GM18520 (cell line): ENCODE data around the gene TNFAIP6.
"Not testable (repeated sequence)": the region's sequence is repeated elsewhere in the genome, so short reads cannot be mapped to it uniquely, and the experiment has no call there.

Experiments used
- ATAC-seq: cut with Tn5 transposase; IDR thresholded peaks from one replicate; pipeline ENCODE4 v1.9.1; 2021; ENCODE audit not compliant: unreplicated experiment

TNFAIP6 gene

GRCh38 chr2:151410485-151410834 lies 53.1 kb downstream of the TNFAIP6 start:
- peak; percentile 15 for ATAC-seq

DNA sequence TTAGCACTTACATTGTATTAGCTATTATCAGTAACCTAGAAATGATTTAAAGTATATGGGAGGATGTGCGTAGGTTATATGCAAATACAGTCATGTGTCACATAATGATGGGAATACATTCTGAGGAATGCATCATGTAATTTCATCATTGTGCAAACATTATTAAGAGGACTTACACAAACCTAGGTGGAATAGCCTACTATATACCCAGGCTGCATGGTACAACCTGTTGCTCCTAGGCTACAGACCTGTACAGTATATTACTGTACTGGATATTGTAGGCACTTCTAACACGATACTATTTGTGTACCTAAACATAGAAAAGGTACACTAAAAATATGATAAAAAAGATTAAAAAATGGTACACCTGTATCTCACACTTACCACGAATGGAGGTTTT lies 60.3 kb downstream of the TNFAIP6 start:
- ATAC-seq = no peak

- ATAC-seq = not testable (repeated sequence)
Observed at GRCh38 chr2:151421681-151422080, 64.3 kb downstream of the TNFAIP6 start.

DNA sequence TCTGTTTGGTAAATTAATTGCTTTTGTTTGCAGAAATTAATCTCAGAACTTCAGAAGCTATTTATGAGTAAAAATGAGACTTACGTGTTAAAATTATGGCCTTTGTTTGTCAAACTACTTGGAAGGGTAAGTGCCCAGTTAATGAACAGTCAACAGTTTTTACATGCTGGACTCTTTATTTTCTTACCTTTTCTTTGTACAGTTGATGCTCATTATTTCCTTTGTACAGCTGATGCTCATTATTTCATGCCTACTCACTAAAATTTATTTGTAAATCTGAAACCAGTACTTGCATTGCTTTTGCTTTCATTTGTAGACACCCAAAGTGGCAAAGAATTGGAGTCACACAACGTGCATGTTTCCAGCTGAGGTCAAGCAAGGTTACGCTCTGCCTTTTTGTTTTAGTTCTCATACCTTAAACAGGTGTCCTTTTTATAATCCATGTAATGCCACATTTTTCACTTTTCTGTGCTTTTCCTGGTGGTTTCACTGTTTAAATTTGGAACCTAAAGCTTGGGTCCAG lies 65.6 kb downstream of the TNFAIP6 start:
- peak; percentile 89 for ATAC-seq

DNA sequence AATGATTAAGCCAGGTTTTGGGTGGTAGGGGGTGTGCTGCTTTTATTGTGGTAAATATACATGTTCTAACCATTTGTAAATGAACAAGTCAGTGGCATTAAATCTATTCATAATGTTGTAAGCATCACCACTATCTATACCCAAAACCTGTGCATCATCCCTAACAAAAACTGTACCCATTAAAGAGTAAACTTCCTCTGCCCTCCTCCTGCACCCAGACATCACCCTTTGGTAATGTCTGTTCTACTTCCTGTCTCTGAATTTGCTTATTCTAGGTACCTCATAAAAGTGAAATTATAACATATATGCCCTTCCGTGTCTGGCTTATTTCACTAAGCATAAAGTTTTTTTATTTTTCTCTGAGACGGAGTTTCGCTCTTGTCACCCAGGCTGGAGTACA lies 66.4 kb downstream of the TNFAIP6 start:
- no peak for ATAC-seq
